Measurements from ENCODE around the gene UBA5.

DNA sequence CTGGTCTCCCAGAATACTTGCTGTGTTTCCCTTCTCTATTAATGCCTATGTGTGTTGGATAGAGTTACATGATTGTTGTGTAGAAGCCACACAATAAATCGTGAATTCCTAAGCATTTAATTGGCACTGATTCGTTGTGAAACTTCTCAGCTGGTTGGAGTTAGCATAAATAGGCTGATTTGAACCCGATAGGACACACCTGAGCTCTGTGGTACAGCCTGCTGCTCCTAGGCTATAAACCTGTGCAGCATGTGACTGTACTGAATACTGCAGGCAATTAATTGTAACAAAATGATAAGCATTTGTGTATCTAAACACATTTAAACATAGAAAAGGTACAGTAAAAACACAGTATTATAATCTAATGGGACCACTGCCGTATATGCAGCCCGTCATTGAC, 5.4 kb upstream of the UBA5 start:
- TF ChIP-seq, protein P1, sequence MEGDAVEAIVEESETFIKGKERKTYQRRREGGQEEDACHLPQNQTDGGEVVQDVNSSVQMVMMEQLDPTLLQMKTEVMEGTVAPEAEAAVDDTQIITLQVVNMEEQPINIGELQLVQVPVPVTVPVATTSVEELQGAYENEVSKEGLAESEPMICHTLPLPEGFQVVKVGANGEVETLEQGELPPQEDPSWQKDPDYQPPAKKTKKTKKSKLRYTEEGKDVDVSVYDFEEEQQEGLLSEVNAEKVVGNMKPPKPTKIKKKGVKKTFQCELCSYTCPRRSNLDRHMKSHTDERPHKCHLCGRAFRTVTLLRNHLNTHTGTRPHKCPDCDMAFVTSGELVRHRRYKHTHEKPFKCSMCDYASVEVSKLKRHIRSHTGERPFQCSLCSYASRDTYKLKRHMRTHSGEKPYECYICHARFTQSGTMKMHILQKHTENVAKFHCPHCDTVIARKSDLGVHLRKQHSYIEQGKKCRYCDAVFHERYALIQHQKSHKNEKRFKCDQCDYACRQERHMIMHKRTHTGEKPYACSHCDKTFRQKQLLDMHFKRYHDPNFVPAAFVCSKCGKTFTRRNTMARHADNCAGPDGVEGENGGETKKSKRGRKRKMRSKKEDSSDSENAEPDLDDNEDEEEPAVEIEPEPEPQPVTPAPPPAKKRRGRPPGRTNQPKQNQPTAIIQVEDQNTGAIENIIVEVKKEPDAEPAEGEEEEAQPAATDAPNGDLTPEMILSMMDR (tag by site-specific recombination; IDR thresholded peaks at IDR 0.05) = no peak
- TF ChIP-seq GFI1B (tag by site-specific recombination; IDR thresholded peaks at IDR 0.05) = no peak

All from HEK293 (cell line).